Suprapubic skin (tissue), 4 donors: ENCODE measurements around the gene SLC4A11.

Source experiments
- EP300 ChIP-seq: sonication (generic); formaldehyde crosslinking; IDR thresholded peaks from one replicate; pipeline ENCODE4 v1.6.1; 2017; ENCODE audit warnings: antibody characterized with exemption
- POLR2A ChIP-seq, 2 donors: fragments of 450-650 bp; IDR thresholded peaks; one replicate each; pipeline ENCODE4 v1.6.1; 2017; ENCODE audit warnings: antibody characterized with exemption in 2 of 2, mild to moderate bottlenecking in 2 of 2, moderate library complexity in 2 of 2
- POLR2AphosphoS5 ChIP-seq, 3 donors: sonication (generic); formaldehyde crosslinking; IDR thresholded peaks; one replicate each; pipeline ENCODE4 v1.6.1; 2017; ENCODE audit warnings: antibody characterized with exemption in 3 of 3
- TF ChIP-seq, protein P1 (sequence below), 2 donors: fragments of 200-600 bp in 1 of 2; fragments of 450-650 bp in 1 of 2; sonication (generic) in 1 of 2; IDR thresholded peaks; one replicate each; pipeline ENCODE4 v1.5.1; 2016 to 2019; ENCODE audit warnings: antibody characterized with exemption in 2 of 2, mild to moderate bottlenecking in 1 of 2, moderate library complexity in 1 of 2

DNA sequence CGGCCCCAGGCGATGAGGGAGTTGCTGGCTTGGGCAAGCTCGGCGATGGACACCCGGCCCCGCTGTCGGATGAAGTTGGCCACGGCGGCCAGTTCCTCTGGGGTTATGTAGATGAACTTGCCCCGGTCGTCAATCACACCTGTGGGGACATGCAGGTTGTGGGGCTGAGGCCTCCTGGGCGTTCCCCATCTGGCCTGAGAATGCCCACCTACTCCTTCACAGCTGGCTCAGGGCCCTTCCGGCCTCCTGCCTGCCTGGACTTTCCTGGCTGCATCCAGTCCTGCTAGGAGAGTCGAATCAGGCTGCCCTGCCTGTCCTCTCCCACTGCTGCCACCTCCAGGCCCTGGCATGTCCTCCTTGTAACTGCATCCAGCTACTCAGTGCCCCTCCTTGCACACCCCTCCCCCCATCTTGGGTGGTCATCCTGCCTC lies 48.3 kb downstream of the SLC4A11 start:
- TF ChIP-seq, protein P1, sequence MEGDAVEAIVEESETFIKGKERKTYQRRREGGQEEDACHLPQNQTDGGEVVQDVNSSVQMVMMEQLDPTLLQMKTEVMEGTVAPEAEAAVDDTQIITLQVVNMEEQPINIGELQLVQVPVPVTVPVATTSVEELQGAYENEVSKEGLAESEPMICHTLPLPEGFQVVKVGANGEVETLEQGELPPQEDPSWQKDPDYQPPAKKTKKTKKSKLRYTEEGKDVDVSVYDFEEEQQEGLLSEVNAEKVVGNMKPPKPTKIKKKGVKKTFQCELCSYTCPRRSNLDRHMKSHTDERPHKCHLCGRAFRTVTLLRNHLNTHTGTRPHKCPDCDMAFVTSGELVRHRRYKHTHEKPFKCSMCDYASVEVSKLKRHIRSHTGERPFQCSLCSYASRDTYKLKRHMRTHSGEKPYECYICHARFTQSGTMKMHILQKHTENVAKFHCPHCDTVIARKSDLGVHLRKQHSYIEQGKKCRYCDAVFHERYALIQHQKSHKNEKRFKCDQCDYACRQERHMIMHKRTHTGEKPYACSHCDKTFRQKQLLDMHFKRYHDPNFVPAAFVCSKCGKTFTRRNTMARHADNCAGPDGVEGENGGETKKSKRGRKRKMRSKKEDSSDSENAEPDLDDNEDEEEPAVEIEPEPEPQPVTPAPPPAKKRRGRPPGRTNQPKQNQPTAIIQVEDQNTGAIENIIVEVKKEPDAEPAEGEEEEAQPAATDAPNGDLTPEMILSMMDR (IDR thresholded peaks at IDR 0.05), result no peak
- TF ChIP-seq POLR2AphosphoS5 (IDR thresholded peaks at IDR 0.05) (no peak), POLR2A (IDR thresholded peaks at IDR 0.05) (no peak), EP300 (no peak)
